OCI-LY1 (cell line): Measurements from ENCODE around the gene CCDC8.

Experiments used
- CTCF ChIP-seq: fragments of 200-600 bp; sonication (generic), shearing (Covaris generic); IDR thresholded peaks from 2 replicates; pipeline ENCODE4 v1.5.1; 2017; ENCODE audit warnings: mild to moderate bottlenecking, antibody characterized with exemption, low read length, moderate library complexity, mixed read lengths
- EZH2 ChIP-seq: fragments of 200-600 bp; sonication (generic), shearing (Covaris generic); IDR thresholded peaks from 2 replicates; pipeline ENCODE4 v1.8.0; 2017; ENCODE audit warnings: borderline replicate concordance, mixed run types, mild to moderate bottlenecking, antibody characterized with exemption, low read length, moderate library complexity, mixed read lengths

GRCh38 chr19:46391296-46392251, 21.8 kb downstream of the CCDC8 start:
- TF ChIP-seq CTCF (no peak), EZH2 (no peak)
